ENCODE data around the gene PPP1R2C. TPM values are rescaled to one million over a fixed set of nuclear protein-coding genes. Genes with fewer than 3 reads are reported as not detected.

PPP1R2C gene
- not detected in 2 replicates for total RNA-seq

DNA sequence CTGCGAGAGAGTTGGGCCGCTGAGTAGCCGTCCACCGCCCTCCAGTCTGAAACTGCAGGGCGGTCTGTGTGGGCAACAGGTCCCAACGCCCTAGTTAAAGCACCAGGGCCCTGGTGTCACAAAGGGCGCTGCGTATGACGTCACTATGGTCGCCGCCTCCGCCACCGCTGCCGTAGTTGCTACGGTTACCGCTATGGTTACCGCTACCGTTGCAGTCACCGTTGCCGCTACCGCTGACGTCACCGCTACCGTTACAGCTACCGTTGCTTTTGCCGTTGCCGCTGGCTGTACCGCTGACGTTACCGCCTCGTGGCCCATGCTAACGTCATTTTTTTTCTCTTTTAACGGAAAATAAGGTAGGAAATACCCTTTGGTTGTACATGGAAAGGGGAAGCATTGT lies at the start of gene PPP1R2C:
PPP1R2C (minus strand) TSS at position 68 of the 400 bp plus-strand sequence. CDS start 84 bp downstream, outside the sequence.
- TF ChIP-seq, protein P1, sequence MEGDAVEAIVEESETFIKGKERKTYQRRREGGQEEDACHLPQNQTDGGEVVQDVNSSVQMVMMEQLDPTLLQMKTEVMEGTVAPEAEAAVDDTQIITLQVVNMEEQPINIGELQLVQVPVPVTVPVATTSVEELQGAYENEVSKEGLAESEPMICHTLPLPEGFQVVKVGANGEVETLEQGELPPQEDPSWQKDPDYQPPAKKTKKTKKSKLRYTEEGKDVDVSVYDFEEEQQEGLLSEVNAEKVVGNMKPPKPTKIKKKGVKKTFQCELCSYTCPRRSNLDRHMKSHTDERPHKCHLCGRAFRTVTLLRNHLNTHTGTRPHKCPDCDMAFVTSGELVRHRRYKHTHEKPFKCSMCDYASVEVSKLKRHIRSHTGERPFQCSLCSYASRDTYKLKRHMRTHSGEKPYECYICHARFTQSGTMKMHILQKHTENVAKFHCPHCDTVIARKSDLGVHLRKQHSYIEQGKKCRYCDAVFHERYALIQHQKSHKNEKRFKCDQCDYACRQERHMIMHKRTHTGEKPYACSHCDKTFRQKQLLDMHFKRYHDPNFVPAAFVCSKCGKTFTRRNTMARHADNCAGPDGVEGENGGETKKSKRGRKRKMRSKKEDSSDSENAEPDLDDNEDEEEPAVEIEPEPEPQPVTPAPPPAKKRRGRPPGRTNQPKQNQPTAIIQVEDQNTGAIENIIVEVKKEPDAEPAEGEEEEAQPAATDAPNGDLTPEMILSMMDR (IDR thresholded peaks at IDR 0.05; ENCODE audit: insufficient read depth, low read depth, low read length), result no peak
- no peak within 1 kb of the TSS for H3K4me3 ChIP-seq (ENCODE audit: low read depth, low read length)
- DNase-seq (ENCODE audit: low read depth), result no peak

DNA sequence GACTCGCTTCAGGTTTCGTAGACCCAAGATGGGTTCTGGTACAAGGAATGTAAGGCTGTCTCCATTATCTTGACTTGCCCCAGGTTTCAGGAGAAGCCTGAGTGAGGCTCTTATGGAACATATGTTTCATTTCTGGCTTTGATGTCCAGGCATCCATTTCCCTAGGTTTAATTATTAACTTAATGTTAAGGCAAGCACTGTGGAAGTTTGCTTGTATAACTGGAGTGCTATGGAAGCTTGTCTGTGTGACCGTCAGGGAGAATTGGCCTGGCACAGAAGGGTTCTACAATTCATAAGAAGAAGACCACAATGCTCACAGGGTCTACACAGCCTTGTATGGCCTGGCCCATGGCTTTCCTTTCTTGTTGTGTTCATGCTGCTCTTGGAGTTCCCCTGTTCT lies 47.2 kb upstream of the PPP1R2C start:
- TF ChIP-seq, protein P1 (IDR thresholded peaks at IDR 0.05; ENCODE audit: insufficient read depth, low read depth, low read length), result no peak
- DNase-seq (ENCODE audit: low read depth), result no peak
- H3K4me3 ChIP-seq (ENCODE audit: low read depth, low read length), result no peak overlapping the region

DNA sequence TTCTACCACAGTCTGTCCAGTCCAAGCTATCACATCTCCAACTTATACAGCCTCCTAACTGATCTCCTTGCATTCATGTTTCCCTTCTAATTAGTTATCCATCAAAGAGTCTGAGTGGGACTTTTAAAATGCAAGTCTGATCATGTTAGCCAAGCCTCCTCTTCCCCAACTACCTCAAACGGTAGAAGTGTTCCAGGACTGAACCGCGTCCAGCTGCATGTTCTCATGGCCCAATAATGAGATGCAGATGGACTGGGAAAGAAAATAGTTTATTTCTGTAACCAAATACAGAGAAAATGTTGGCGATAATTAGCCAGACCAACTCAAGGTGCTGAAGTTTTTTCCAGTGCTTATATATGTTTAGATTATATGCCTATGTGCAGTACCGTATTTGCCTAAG lies 46.6 kb upstream of the PPP1R2C start:
- no peak for DNase-seq (ENCODE audit: low read depth)
- TF ChIP-seq, protein P1 (IDR thresholded peaks at IDR 0.05; ENCODE audit: insufficient read depth, low read depth, low read length), result no peak
- H3K4me3 ChIP-seq (ENCODE audit: low read depth, low read length), result no peak overlapping the region

DNA sequence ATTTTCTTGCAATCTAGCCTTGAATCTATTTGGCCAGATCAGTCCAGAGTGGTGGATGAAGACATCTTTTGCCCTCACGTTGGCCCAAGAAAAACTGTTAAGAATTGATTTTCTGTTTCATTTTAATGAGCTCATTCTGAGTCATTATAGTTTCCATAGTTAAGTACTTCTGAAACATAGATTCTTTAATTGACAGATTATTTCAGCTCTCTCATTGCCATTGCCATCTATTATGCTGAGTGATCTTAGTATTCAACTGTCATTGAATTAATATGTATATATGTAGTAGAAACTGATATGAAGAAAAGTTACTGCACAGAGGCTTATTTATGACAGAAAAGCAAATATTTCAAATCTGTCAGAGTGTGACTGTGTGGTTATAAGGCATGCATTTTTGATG lies 45.5 kb upstream of the PPP1R2C start:
- TF ChIP-seq, protein P1 (IDR thresholded peaks at IDR 0.05; ENCODE audit: insufficient read depth, low read depth, low read length), result no peak
- no peak for DNase-seq (ENCODE audit: low read depth)
- H3K4me3 ChIP-seq (ENCODE audit: low read depth, low read length), result no peak overlapping the region

DNA sequence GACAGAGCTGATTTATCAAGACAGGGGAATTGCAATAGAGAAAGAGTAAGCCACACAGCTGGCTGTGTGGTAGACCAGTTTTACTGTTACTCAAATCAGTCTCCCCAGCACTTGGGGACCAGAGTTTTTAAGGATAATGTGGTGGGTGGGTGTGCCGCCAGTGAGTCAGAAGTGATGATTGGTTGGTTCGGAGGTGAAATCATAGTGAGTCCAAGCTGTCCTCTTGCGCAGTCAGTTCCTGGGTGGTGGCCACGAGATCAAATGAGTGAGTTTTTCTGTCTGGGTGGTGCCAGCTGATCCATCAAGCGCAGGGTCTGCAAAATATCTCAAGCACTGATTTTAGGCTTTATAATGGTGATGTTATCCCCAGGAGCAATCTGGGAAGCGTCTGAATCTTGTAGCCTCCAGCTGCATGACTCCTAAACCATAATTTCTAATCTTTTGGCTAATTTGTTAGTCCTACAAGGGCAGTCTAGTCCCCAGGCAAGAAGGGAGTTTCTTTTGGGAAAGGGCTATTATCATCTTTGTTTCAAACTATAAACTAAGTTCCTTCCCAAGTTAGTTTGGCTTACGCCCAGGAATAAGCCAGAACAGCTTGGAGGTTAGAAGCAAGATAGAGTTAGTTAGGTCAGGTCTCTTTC lies 44.0 kb upstream of the PPP1R2C start:
- TF ChIP-seq, protein P1 (IDR thresholded peaks at IDR 0.05; ENCODE audit: insufficient read depth, low read depth, low read length), result no peak
- H3K4me3 ChIP-seq (ENCODE audit: low read depth, low read length), result no peak overlapping the region
- peak; percentile 14 for DNase-seq (ENCODE audit: low read depth)

DNA sequence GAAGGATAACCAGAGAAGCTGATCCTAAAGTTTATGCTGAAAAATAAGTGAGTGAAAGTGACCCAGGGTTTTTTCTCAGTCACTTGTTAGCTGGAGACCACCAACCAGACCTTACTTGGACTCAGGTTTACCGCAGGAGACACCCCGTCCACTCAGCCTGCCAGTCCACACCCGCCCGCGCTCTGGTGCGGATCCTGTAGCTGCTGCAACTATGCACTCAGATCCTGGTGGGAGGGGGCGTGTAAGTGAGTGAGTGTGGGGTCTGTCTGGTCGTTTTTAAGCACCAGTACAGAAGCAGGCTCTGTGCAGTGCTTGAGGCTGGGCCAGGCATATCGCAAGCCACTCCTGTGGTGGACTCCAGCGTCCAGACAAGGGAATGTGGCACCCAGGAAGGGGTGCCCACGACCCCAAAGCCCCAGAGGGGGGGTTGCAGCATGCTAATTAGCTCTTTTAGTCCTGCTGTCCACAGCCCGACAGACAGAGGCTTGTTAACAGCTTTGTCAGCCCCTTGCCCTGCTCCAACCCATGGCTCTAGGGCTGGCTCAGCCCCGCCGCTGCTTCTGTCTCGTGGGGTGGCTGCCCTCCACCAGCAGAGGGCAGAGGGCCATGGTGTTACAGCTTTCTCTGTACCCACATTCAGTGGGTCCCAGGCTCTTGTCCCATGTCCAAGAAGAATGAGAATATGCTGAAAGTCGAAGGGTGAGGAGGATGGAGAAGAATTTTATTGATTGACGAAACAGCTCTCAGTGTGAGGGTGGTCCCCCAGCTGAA lies 40.4 kb upstream of the PPP1R2C start:
- TF ChIP-seq, protein P1 (IDR thresholded peaks at IDR 0.05; ENCODE audit: insufficient read depth, low read depth, low read length), result no peak
- no peak for DNase-seq (ENCODE audit: low read depth)
- H3K4me3 ChIP-seq (ENCODE audit: low read depth, low read length), result no peak overlapping the region

Measured in fibroblast of villous mesenchyme (primary cell).